HFFc6 (cell line): ENCODE results near the gene NOL3. TPM values are rescaled to one million over a fixed set of nuclear protein-coding genes. Genes with fewer than 3 reads are reported as not detected.

ENCODE experiments used
- DNase-seq: peaks from one replicate; pipeline ENCODE4 v3.0.0-alpha.2; 2018
- H3K27ac Mint-ChIP-seq: 2 replicates; pipeline ENCODE4 v1.8.0; 2020; ENCODE audit warnings: mild to moderate bottlenecking, mixed read lengths
- H3K27me3 Mint-ChIP-seq: 2 replicates; pipeline ENCODE4 v1.8.0; 2021; ENCODE audit warnings: mild to moderate bottlenecking, moderate library complexity, mixed read lengths; ENCODE audit not compliant: insufficient read depth
- H3K36me3 Mint-ChIP-seq: 2 replicates; pipeline ENCODE4 v1.8.0; 2021; ENCODE audit warnings: low read depth, mixed read lengths
- H3K4me1 Mint-ChIP-seq: 2 replicates; pipeline ENCODE4 v1.8.0; 2020; ENCODE audit warnings: low read depth, mixed read lengths
- H3K4me3 Mint-ChIP-seq: 2 replicates; pipeline ENCODE4 v1.8.0; 2020; ENCODE audit warnings: mild to moderate bottlenecking, moderate library complexity, mixed read lengths
- H3K9me3 Mint-ChIP-seq: 2 replicates; pipeline ENCODE4 v1.8.0; 2020; ENCODE audit warnings: mild to moderate bottlenecking, mixed read lengths
- total RNA-seq, 6 experiments: library from RNA; stranded (reverse); fragmentation: NEBNext Ultra II Directional; extraction: Animal tissue kit (Norgen Biotek cat#: 25700); gene quantifications; 2 replicates in 1 of 6; 3 replicates in 5 of 6; pipeline ENCODE4 v1.2.3, GENCODE V29; 2021
- TF ChIP-seq, protein P1 (sequence below): fragments of 200-600 bp; sonication (generic); IDR thresholded peaks from 2 replicates; pipeline ENCODE4 v1.5.0; 2021; ENCODE audit warnings: antibody characterized with exemption, mild to moderate bottlenecking

The NOL3 gene
- total RNA-seq, 6 experiments from 2014 or later = 16.1 to 20.1 (median 17.7) TPM

DNA sequence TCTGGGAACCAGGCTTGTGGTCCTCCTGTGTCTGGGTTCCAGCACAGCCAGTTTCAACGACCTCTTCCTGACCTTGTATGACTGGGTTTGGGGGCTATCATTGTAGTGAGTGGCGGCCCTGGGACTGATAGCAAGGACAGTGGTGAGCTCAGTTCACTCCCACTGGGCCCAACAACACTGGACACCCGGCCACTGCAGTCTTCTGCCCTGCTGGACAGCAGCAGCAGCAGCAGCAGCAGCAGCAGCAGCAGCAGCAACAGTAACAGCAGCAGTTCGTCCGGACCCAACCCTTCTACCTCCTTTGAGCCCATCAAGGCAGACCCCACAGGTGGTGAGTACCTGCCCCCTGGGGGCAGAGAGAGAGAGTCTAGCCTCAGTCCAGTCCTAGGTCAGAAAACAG lies 25.3 kb downstream of the NOL3 start:
- H3K9me3 Mint-ChIP-seq = no peaks in the 10 kb centered on the region
- TF ChIP-seq, protein P1, sequence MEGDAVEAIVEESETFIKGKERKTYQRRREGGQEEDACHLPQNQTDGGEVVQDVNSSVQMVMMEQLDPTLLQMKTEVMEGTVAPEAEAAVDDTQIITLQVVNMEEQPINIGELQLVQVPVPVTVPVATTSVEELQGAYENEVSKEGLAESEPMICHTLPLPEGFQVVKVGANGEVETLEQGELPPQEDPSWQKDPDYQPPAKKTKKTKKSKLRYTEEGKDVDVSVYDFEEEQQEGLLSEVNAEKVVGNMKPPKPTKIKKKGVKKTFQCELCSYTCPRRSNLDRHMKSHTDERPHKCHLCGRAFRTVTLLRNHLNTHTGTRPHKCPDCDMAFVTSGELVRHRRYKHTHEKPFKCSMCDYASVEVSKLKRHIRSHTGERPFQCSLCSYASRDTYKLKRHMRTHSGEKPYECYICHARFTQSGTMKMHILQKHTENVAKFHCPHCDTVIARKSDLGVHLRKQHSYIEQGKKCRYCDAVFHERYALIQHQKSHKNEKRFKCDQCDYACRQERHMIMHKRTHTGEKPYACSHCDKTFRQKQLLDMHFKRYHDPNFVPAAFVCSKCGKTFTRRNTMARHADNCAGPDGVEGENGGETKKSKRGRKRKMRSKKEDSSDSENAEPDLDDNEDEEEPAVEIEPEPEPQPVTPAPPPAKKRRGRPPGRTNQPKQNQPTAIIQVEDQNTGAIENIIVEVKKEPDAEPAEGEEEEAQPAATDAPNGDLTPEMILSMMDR = no peak
- H3K27me3 Mint-ChIP-seq = peaks cover 9% of the 10 kb centered on the region
- peaks cover 44% of the 10 kb centered on the region for H3K36me3 Mint-ChIP-seq
- no peak overlapping the region for H3K4me3 Mint-ChIP-seq
- no peak for DNase-seq
- H3K4me1 Mint-ChIP-seq = peaks cover 40% of the 10 kb centered on the region
- H3K27ac Mint-ChIP-seq = no peak overlapping the region

DNA sequence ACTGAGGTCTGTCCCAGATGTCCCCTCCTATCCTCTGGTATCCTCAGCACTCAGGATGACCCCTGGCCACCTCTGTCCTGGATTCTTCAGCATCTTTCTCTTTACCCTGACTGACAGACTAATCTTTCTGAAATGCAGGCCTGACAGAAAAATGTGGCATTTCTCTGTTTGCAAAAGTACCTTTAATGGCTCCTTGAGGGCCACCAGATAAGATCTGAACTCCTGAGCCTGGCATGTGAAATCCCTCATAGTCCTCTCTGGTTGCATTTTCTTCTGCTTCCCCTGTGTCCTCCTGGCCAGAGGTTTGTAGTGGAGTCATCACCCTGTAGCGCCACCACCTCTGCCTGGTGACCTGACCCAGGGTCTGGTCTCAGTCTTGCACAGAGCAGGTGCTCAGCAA lies 26.5 kb downstream of the NOL3 start:
- peaks cover 44% of the 10 kb centered on the region for H3K36me3 Mint-ChIP-seq
- no peak for DNase-seq
- H3K9me3 Mint-ChIP-seq = no peaks in the 10 kb centered on the region
- peaks cover 9% of the 10 kb centered on the region for H3K27me3 Mint-ChIP-seq
- H3K27ac Mint-ChIP-seq = peak overlapping the region; percentile 7; the same call in 1 of the 2 replicates
- H3K4me3 Mint-ChIP-seq = no peak overlapping the region
- H3K4me1 Mint-ChIP-seq = peaks cover 31% of the 10 kb centered on the region
- TF ChIP-seq, protein P1 = no peak

DNA sequence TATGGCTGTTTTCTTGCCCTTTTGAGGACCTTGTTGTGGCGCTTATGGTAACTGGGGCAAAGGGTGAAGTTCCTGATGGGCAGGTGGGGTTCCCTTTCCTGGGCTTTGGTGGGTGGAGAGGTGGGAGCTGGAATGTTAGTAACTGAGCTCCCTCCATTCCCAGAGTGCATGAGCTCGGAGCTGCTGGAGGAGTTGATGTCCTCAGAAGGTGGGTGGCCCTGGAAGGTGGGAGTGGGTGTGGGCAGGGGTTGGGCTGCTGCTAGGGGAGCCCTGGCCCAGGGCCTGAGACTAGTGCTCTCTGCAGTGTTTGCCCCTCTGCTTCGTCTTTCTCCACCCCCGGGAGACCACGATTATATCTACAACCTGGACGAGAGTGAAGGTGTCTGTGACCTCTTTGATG lies 27.4 kb downstream of the NOL3 start:
- Mint-ChIP-seq H3K4me3 (no peak overlapping the region), H3K36me3 (peaks cover 40% of the 10 kb centered on the region), H3K4me1 (peaks cover 28% of the 10 kb centered on the region), H3K27ac (no peak overlapping the region), H3K9me3 (no peaks in the 10 kb centered on the region), H3K27me3 (peaks cover 9% of the 10 kb centered on the region)
- TF ChIP-seq, protein P1 = no peak
- DNase-seq = no peak

DNA sequence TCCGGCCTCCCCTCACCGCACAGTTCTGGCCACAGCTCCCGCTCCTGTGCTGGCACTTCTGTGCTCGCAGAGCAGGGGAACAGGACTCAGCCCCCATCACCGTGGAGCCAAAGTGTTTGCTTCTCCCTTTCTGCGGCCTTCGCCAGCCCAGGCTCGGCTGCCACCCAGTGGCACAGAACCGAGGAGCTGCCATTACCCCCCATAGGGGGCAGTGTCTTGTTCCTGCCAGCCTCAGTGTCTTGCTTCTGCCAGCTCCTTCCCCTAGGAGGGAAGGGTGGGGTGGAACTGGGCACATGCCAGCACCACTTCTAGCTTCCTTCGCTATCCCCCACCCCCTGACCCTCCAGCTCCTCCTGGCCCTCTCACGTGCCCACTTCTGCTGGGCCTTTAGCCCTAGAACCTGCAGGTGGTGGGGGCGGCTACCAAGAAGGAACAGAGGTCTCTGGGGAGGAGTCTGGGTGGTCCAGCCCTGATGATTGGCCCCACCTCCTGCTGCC lies 27.9 kb downstream of the NOL3 start:
- DNase-seq = no peak
- Mint-ChIP-seq H3K9me3 (no peaks in the 10 kb centered on the region), H3K4me3 (no peak overlapping the region), H3K27me3 (peaks cover 9% of the 10 kb centered on the region), H3K36me3 (peaks cover 36% of the 10 kb centered on the region; the same call in 1 of the 2 replicates), H3K4me1 (peaks cover 22% of the 10 kb centered on the region), H3K27ac (0 out of 2 replicates have a peak overlapping the region, but pooled peaks have one; percentile 16)
- TF ChIP-seq, protein P1 = peak; percentile 75

DNA sequence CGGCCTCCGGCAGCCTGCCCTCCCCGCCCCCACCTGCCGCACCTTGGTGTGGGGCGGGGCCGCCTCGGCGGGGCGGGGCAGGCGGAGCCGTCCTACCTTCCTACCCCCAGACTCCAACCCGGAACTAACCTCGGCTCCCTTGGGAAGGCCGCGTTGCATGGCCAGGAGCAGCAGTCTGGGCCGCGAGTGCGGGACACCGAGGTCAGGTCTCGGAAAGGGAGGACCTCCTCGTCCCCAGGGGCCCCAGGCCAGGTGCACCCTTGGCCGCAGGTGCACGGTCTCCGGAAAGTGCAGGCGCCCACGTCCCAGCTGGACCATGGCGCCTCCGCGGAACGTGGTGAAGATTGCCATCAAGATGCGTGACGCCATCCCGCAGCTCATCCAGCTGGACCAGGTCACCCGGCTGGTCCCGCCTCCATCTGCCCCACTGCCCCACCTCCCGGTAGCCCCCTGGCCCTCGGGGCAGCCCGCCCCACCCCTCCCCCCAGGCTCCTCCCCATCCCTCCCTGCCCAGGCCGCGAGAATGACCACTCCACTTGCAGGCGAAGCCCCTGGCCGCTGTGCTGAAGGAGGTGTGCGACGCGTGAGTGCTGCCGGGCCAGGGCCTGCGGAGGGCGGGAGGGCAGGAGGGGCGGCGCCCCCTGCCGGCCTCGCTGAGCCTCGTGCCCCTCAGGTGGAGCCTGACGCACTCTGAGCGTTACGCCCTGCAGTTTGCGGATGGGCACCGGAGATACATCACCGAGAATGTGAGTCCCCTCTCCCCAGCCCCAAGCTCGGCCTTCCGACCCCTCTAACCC lies 28.9 kb downstream of the NOL3 start, which contains the start of gene ELMO3:
Gene ELMO3 (plus strand): TSS at position 121 of the 797 bp plus-strand sequence. CDS start 196 bp downstream, at position 317.
- TF ChIP-seq, protein P1 = peak; percentile 50
- Mint-ChIP-seq H3K27me3 (peaks cover 9% of the 10 kb centered on the region), H3K4me1 (peaks cover 13% of the 10 kb centered on the region), H3K27ac (0 out of 2 replicates have a peak within 1 kb of the TSS, but pooled peaks have one; percentile 16), H3K36me3 (peaks cover 27% of the 10 kb centered on the region; the same call in 1 of the 2 replicates), H3K9me3 (no peaks in the 10 kb centered on the region), H3K4me3 (no peak within 1 kb of the TSS)
- no peak for DNase-seq
